Neural progenitor cell (in vitro differentiated cells): ENCODE measurements around the gene SINHCAF.

Experiments
- CTCF ChIP-seq: fragments of 200-600 bp; sonication (generic); IDR thresholded peaks from 2 replicates; pipeline ENCODE4 v1.5.1; 2017; ENCODE audit warnings: antibody characterized with exemption, mild to moderate bottlenecking
- EZH2 ChIP-seq: fragments of 200-600 bp; sonication (generic); IDR thresholded peaks from 2 replicates; pipeline ENCODE4 v1.6.1; 2017; ENCODE audit warnings: antibody characterized with exemption, mild to moderate bottlenecking, moderate library complexity

- TF ChIP-seq CTCF (no peak), EZH2 (no peak)
Observed at GRCh38 chr12:31301311-31301710, 24.6 kb downstream of the SINHCAF start.
